PC-9 (cell line): ENCODE results near the gene OLFML2A. TPM values are rescaled to one million over a fixed set of nuclear protein-coding genes. Genes with fewer than 3 reads are reported as not detected.
A peak's percentile ranks its signal among the peaks of the same experiment; 100 is the strongest.
"Not testable (repeated sequence)": the region's sequence is repeated elsewhere in the genome, so short reads cannot be mapped to it uniquely, and the experiment has no call there.

Experiments used
- BruUV-seq: library from RNA; stranded (reverse); fragments of 400-500 nt; replicated peaks from 2 replicates; lab custom pipeline; 2021; lab: Mats Ljungman, UMichigan
- CTCF ChIA-PET: fragments of 300-600 bp; sonication (Branson Sonifier 250); formaldehyde crosslinking; loops from one replicate; lab custom pipeline; 2022; ENCODE audit warnings: antibody characterized with exemption; lab: Charles Lee
- POLR2A ChIA-PET: fragments of 300-600 bp; sonication (Branson Sonifier 250); formaldehyde crosslinking; loops from one replicate; lab custom pipeline; 2022; ENCODE audit warnings: antibody characterized with exemption; ENCODE audit not compliant: unreplicated experiment; lab: Charles Lee
- DNase-seq, 2 experiments: peaks; one replicate each; pipeline versions ENCODE4 v3.0.0 to v3.0.0-alpha.2; 2015 to 2022; ENCODE audit warnings: mixed read lengths in 1 of 2
- H2AFZ ChIP-seq: fragments of 200-600 bp; sonication (generic); 2 replicates; pipeline ENCODE4 v1.8.1; 2017; ENCODE audit warnings: antibody characterized with exemption
- H3F3A ChIP-seq: fragments of 200-600 bp; sonication (generic); 2 replicates; pipeline ENCODE4 v1.8.1; 2017; ENCODE audit warnings: antibody characterized with exemption, mild to moderate bottlenecking, low read depth; ENCODE audit not compliant: insufficient read depth
- H3K27ac ChIP-seq: fragments of 200-600 bp; sonication (generic); 2 replicates; pipeline ENCODE4 v1.6.1; 2016; ENCODE audit warnings: mixed run types
- H3K27me3 ChIP-seq: fragments of 200-600 bp; sonication (generic); 2 replicates; pipeline ENCODE4 v1.6.1; 2016; ENCODE audit warnings: low read depth, mixed run types; ENCODE audit not compliant: insufficient read depth
- H3K36me3 ChIP-seq: fragments of 200-600 bp; sonication (generic); 2 replicates; pipeline ENCODE4 v1.6.1; 2016; ENCODE audit warnings: low read depth, mixed run types
- H3K4me1 ChIP-seq: fragments of 200-600 bp; sonication (generic); replicated peaks from 2 replicates; pipeline ENCODE4 v1.6.1; 2016; ENCODE audit warnings: mixed run types; ENCODE audit not compliant: insufficient read depth
- H3K4me2 ChIP-seq: fragments of 200-600 bp; sonication (generic); 2 replicates; pipeline ENCODE4 v1.6.1; 2017; ENCODE audit warnings: mixed run types
- H3K4me3 ChIP-seq: fragments of 200-600 bp; sonication (generic); 2 replicates; pipeline ENCODE4 v1.6.1; 2016; ENCODE audit warnings: mixed run types
- H3K79me2 ChIP-seq: fragments of 200-600 bp; sonication (generic); 2 replicates; pipeline ENCODE4 v1.6.1; 2017; ENCODE audit warnings: low read depth, mixed run types
- H3K9me2 ChIP-seq: fragments of 200-600 bp; sonication (generic); 2 replicates; pipeline ENCODE4 v1.8.1; 2017; ENCODE audit warnings: mild to moderate bottlenecking; ENCODE audit not compliant: insufficient read depth
- H3K9me3 ChIP-seq: fragments of 200-600 bp; sonication (generic); 2 replicates; pipeline ENCODE4 v1.8.1; 2016; ENCODE audit warnings: low read depth; ENCODE audit not compliant: insufficient read depth
- H4K20me1 ChIP-seq: fragments of 200-600 bp; sonication (generic); 2 replicates; pipeline ENCODE4 v1.8.1; 2017; ENCODE audit not compliant: insufficient read depth
- EZH2 ChIP-seq: fragments of 200-600 bp; sonication (generic); IDR thresholded peaks from 2 replicates; pipeline ENCODE4 v1.8.0; 2017; ENCODE audit warnings: antibody characterized with exemption, low read depth
- intact Hi-C: fragments of 100-400 bp; cut with micrococcal nuclease; formaldehyde crosslinking; loops from one replicate; pipeline ENCODE4 v1.10.0; 2022; ENCODE audit not compliant: unreplicated experiment
- total RNA-seq: library from RNA; stranded (reverse); gene quantifications from 2 replicates; pipeline ENCODE4 v1.2.3, GENCODE V29; 2021
- TF ChIP-seq, protein P1 (sequence below): fragments of 200-600 bp; sonication (generic); conservative IDR thresholded peaks from 2 replicates; pipeline ENCODE4 v1.6.1; 2017; ENCODE audit warnings: mixed run types, antibody characterized with exemption, mild to moderate bottlenecking, moderate library complexity

The OLFML2A gene
- total RNA-seq, 1 experiment from 2014 or later: 5.7 TPM

DNA sequence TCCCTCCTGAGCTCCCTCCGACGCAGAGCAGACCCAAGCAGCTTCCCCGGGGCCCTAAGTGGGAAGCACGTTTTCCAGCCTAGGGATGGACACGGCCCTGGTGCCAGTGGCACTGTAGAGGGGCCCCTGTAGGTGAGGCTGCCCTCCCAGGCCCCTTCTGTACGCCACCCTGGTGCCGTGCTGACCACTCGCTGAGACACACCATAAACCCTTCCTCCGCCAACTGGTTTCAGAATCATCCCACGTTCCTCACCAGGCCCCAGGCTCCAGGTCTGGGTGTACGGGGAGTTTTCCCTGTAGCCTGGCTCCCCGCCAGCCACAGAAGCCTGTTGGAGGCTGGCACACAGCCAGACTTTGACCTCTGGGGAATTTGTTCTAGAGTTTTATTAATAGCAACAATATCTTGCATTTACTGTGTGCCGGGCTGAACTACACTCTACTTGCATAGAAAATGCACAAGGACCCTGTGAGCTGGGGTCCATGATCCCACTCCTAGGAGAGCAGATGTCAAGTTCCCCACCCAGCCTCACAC lies 58.2 kb downstream of the OLFML2A start:
- Histone ChIP-seq H3F3A (peaks cover 21% of the 10 kb centered on the region; the same call in 1 of the 2 replicates), H3K4me2 (peak overlapping the region; percentile 71), H3K9me2 (no peaks in the 10 kb centered on the region), H3K79me2 (no peaks in the 10 kb centered on the region), H3K4me3 (peak overlapping the region; percentile 2; the same call in 1 of the 2 replicates), H3K27me3 (no peaks in the 10 kb centered on the region), H3K36me3 (no peaks in the 10 kb centered on the region), H4K20me1 (no peaks in the 10 kb centered on the region), H3K9me3 (no peaks in the 10 kb centered on the region), H3K27ac (peak overlapping the region; percentile 59), H3K4me1 (peaks cover 20% of the 10 kb centered on the region), H2AFZ (no peak overlapping the region)
- intact Hi-C loops: loop anchor here (2.0 kb wide), 1 partner anchor 16 kb away; no protein-coding TSS in a partner anchor
- ChIA-PET CTCF (interaction anchor here (0.9 to 1.7 kb wide), 4 partner anchors 17 to 56 kb away, joined by 3 to 8 read pairs (median 4); no protein-coding TSS in a partner anchor), POLR2A (interaction anchor here (0.6 to 1.0 kb wide), 3 partner anchors 18 to 305 kb away, joined by 3 to 28 read pairs (median 5); partner anchors contain the start of gene OLFML2A)
- no peak for TF ChIP-seq EZH2
- TF ChIP-seq, protein P1, sequence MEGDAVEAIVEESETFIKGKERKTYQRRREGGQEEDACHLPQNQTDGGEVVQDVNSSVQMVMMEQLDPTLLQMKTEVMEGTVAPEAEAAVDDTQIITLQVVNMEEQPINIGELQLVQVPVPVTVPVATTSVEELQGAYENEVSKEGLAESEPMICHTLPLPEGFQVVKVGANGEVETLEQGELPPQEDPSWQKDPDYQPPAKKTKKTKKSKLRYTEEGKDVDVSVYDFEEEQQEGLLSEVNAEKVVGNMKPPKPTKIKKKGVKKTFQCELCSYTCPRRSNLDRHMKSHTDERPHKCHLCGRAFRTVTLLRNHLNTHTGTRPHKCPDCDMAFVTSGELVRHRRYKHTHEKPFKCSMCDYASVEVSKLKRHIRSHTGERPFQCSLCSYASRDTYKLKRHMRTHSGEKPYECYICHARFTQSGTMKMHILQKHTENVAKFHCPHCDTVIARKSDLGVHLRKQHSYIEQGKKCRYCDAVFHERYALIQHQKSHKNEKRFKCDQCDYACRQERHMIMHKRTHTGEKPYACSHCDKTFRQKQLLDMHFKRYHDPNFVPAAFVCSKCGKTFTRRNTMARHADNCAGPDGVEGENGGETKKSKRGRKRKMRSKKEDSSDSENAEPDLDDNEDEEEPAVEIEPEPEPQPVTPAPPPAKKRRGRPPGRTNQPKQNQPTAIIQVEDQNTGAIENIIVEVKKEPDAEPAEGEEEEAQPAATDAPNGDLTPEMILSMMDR: no peak
- peak; percentile 66 to 84 for DNase-seq
- no TSS peak for BruUV-seq

DNA sequence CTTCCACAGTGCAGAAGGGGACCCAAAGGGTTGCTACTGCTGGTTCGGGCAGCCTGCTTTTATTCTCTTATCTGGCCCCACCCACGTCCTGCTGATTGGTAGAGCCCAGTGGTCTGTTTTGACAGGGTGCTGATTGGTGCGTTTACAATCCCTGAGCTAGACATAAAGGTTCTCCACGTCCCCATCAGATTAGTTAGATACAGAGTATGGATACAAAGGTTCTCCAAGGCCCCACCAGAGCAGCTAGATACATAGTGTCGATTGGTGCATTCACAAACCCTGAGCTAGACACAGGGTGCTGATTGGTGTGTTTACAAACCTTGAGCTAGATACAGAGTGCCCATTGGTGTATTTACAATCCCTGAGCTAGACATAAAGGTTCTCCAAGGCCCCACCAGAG lies 61.2 kb downstream of the OLFML2A start:
- H3K9me2 ChIP-seq, DNase-seq, BruUV-seq, H3K4me3 ChIP-seq, H3K27ac ChIP-seq, POLR2A ChIA-PET, intact Hi-C loops, H3K79me2 ChIP-seq, H3K9me3 ChIP-seq, H3K4me2 ChIP-seq, CTCF ChIA-PET, H3K36me3 ChIP-seq, H4K20me1 ChIP-seq, H2AFZ ChIP-seq, H3K27me3 ChIP-seq: not testable (repeated sequence)
- H3F3A ChIP-seq: peaks cover 21% of the 10 kb centered on the region; the same call in 1 of the 2 replicates
- peaks cover 29% of the 10 kb centered on the region for H3K4me1 ChIP-seq

DNA sequence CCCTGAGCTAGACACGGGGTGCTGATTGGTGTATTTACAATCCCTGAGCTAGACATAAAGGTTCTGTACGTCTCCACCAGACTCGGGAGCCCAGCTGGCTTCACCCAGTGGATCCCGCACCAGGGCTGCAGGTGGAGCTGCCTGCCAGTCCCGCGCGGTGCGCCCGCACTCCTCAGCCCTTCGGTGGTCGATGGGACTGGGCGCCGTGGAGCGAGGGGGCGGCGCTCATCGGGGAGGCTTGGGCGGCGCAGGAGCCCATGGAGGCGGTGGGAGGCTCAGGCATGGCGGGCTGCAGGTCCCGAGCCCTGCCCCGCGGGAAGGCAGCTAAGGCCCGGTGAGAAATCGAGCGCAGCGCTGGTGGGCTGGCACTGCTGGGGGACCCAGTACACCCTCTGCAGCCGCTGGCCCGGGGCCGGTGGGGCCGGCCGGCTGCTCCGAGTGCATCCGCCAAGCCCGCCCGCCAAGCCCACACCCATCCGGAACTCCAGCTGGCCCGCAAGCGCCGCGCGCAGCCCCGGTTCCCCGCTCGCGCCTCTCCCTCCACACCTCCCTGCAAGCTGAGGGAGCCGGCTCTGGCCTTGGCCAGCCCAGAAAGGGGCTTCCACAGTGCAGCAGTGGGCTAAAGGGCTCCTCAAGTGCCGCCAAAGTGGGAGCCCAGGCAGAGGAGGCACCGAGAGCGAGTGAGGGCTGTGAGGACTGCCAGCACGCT lies 61.8 kb downstream of the OLFML2A start:
- H3K4me2 ChIP-seq, H3K27me3 ChIP-seq, POLR2A ChIA-PET, H3K9me2 ChIP-seq, H3K36me3 ChIP-seq, H2AFZ ChIP-seq, H3K4me3 ChIP-seq, intact Hi-C loops, H3K79me2 ChIP-seq, BruUV-seq, H3K9me3 ChIP-seq, H3K27ac ChIP-seq, DNase-seq, H4K20me1 ChIP-seq: not testable (repeated sequence)
- CTCF ChIA-PET: interaction anchor here (1.4 kb wide), 3 partner anchors 26 to 64 kb away, joined by 3 to 5 read pairs (median 3); no protein-coding TSS in a partner anchor
- H3K4me1 ChIP-seq: peaks cover 29% of the 10 kb centered on the region
- peaks cover 21% of the 10 kb centered on the region; the same call in 1 of the 2 replicates for H3F3A ChIP-seq
